HG03575 (cell line): ENCODE results near the gene LIPN.

Source experiments
- ATAC-seq: cut with Tn5 transposase; IDR thresholded peaks from one replicate; pipeline ENCODE4 v1.9.1; 2021; ENCODE audit not compliant: unreplicated experiment, insufficient number of reproducible peaks, low FRiP score; ENCODE audit errors: extremely low read depth

The LIPN gene

GRCh38 chr10:88781206-88781605 is 21.4 kb downstream of the LIPN start:
- no peak for ATAC-seq

- ATAC-seq, result no peak
These were observed 22.4 kb downstream of the LIPN start for GRCh38 chr10:88782222-88782621.

- no peak for ATAC-seq
These were observed 23.9 kb downstream of the LIPN start for GRCh38 chr10:88783724-88784123.

DNA sequence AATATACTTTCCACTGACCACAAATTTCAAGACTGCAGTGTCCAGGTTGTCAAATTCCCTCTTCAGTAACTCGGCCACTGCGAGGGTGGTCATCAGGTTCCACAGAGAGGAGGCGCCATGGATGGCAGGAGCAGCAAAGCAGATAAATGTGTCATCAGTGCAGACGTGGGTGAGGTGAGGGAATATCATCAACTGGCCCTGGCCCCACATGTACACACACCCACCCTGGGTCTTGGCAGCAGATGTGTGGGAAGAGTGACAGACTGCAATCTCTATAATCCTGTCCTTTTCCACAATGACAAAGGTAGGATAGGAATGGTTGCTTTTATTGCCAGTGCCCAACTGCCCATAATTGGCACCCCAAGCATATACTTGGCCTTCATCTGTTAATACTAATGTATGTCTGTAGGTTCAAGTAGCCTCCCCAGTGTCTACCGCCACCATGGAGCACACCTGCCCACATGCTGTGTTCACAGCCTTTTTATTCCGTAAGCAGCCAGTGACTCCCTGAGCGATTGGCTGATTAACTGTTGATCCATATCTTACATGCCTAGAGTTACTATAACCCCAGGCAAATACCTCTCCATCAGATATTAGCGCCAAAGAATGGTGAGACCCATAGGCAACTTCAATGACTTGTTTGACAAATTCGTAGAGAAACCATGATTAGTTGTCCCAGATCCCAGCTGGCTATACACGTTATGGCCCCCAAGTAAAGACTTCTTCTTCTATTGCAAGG is 26.4 kb downstream of the LIPN start:
- ATAC-seq, result no peak

- ATAC-seq, result no peak
These were observed 27.6 kb downstream of the LIPN start for GRCh38 chr10:88787463-88787862.

GRCh38 chr10:88788924-88789323 is 29.1 kb downstream of the LIPN start:
- ATAC-seq, result no peak

DNA sequence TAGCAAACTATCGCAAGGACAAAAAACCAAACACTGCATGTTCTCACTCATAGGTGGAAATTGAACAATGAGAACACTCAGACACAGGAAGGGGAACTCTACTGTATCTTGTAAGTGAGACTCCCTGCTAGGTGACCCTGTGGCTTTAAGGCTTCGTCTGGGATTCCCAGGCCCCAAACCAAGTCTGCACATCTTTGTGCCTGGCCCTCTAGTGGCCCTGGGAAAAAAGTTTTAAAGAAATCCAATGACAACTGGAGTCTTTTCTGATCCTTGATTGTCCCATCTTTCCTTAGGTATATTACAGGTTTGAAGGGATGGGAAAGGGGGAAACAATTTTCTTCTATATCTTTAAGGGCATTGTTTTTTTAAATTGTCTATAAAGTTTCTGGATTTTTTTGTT is 32.1 kb downstream of the LIPN start:
- no peak for ATAC-seq

GRCh38 chr10:88792661-88793060 is 32.8 kb downstream of the LIPN start:
- no peak for ATAC-seq

GRCh38 chr10:88793712-88794299 is 34.0 kb downstream of the LIPN start:
- no peak for ATAC-seq

DNA sequence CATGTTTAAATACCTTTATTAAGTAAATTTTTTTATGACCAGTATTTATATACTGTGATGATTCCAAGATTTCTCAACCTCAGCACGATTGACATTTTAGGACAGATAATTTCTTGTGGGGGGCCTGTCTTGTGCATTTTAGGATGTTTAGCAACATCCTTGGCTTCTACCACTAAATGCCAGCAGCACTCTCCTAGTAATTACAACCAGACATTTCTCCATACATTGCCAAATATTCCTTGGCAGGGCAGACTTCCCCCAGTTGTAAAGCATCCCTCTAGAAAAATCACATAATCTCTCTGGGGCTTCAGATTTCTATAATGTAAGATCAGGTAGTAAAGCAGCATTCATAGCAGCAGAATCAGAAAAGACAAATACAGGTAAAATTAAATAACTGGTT is 34.9 kb downstream of the LIPN start:
- ATAC-seq, result no peak

GRCh38 chr10:88800152-88801125 is 40.6 kb downstream of the LIPN start:
- ATAC-seq, result no peak

GRCh38 chr10:88802523-88803285 is 42.9 kb downstream of the LIPN start, which contains the start of gene LIPM:
Gene LIPM, plus strand, starts transcription at chr10:88802730. Its CDS starts 167 bp downstream, at chr10:88802897.
- no peak for ATAC-seq

DNA sequence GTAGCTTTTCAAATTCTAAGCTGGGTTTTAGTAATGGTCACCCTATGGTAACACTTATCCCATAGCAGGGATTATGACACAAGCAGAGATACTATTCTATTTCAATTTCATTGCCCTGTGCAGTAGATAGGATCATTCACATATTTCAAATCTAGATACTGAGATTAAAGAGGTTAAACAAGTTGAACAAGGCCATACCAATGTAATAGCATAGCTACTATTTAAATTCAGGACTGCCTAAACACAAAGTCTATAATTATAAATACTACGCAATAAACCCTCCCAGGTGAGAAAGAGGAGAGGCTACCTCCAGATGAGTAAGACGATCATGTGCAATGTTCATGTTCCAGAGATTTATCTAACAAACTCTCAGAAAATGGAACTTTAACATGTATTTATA is 43.8 kb downstream of the LIPN start:
- ATAC-seq, result no peak

- ATAC-seq, result no peak
These were observed 44.4 kb downstream of the LIPN start for GRCh38 chr10:88804083-88804812.

DNA sequence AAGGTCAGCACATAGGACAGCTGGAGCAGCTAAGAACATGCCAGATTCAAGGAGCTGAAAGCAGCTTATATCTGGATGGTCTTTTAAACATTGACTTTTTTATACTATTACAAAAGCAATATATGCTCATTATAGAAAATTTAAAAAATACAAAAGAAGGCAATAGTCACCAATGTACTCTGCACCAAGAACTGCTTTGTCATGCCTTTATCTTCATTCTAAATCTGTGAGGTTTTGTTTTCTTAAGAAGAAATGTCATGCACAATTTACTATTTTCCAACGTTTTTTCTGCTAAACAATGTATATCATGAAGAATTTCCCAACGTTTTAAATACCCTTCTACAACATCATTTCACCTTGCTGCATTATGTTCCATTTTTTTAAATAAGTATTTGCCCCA is 45.5 kb downstream of the LIPN start:
- no peak for ATAC-seq

DNA sequence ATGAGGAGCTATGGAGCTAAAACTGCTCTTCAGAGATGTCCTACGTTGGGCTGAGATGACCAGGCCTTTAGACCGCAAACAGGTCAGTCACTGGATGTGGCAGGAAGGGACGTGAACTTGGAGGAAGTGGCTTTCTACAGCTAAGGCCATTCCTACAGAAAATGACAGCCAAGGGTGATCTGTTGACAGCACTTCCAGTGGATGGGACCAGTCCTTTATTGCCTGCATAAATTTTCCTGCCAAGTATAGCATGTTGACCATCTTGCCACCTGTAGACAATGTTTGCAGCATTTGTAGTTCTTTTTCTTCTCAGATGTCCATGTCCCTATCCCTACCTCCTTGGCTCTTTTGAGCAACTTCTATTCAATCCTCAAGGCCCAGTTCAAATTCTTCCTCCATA is 46.1 kb downstream of the LIPN start:
- no peak for ATAC-seq

- ATAC-seq, result no peak
These were observed 49.8 kb downstream of the LIPN start for GRCh38 chr10:88809621-88810020.

- ATAC-seq, result no peak
These were observed 50.6 kb downstream of the LIPN start for GRCh38 chr10:88810196-88810961.
